GM10847 (cell line): ENCODE data around the gene NOL3.

Experiments
- POLR2A ChIP-seq: IDR thresholded peaks from 2 replicates; pipeline ENCODE4 v1.6.1; 2011; ENCODE audit not compliant: insufficient read length; ENCODE audit errors: extremely low read depth

NOL3 gene

DNA sequence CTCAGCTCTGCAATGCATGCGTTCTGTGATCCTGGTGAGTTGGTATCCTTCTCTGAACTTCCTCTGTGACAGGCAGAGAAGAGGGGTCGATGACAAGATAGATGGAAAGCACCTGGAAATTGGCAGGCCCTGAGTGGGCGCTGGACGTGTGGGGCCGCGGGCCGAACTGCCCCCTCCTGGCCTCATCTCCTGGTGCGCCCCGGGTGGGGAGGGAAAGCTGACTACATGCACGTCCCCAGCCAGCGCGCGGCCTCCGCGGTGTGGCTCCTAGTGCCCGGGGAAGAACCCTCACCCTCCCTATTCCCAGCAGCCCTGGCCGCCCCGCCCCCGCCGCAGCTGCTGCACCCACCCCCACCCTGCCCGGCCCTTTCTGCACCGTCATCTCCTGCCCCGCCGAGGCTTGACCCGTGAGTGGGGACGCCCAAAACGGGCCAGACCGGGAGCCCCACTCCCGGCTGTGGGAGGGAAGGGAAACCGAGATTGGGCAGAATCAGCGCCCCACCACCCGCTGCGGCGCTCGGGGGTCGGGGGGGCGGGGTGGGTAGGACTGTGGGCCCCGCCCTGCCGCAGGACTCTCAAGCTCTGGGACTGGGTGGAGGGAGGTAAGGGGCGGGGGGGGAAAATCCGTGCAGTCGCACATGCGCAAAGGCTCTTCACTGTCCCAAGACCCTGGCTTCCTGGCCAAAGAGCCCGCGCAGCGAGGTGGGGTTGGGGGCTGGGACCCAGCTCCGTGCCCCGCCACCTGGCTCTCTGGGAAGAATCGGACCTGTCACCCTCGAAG lies at the start of gene NOL3:
Gene NOL3 (plus strand): TSS at position 371 of the 781 bp plus-strand sequence.
- peak; percentile 37 for TF ChIP-seq POLR2A

DNA sequence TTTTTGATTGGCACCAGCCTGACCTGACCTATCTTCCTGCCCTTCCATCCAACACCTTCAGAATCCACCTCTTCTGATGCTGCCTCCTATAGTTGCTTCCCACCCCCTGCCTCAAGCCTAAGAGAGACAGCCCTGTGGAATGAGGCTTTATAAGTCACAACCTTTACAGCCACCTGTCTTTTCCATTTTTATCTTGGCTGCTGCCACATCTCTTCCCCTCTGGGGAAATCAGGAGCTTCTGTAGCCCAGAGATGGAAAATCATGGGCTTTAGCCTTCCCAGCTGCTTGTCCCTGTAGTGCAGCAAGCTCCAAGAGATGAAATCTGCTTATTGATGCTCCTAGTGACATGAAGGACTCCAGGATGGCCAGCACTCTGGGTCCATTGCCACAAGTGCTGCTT lies 41.9 kb upstream of the NOL3 start:
- no peak for TF ChIP-seq POLR2A

DNA sequence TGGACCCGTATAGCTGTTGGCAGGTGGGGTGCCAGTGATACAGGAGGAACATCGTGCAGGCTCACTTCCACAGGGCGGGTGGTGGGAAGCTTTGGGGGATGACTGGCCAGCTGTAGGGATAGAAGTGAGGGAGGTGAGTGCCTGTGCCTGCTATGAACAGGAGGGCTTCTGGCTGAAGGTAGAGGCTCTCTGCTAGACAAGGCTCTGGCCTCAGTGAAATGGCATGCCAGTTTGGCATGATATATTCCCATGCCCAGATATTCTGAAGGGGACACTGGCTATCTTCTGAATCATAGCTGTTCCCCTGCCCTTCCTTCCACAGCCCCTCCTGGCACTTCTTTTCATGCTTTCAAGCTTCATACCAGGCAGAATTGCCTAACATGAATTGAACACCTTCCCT lies 41.5 kb upstream of the NOL3 start:
- TF ChIP-seq POLR2A = no peak

DNA sequence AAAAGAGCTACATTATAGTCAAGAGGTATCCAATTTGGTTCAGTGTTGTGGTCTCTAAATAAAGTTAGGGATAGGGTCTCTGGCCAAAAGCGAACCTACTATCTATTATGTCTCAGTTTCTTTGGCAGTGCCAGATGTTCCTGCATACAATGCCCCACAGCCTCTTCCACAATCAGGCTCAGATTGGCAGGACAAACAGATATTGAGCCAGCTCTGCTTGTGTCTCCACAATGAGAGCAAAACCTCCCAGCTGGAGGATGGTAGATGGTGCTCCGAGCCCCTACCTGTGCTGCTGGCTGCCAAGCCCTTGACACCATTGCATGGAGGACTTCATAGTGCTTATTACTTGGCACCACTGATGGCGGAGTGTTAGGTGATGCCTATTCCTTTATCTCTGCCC lies 40.9 kb upstream of the NOL3 start:
- TF ChIP-seq POLR2A = no peak

DNA sequence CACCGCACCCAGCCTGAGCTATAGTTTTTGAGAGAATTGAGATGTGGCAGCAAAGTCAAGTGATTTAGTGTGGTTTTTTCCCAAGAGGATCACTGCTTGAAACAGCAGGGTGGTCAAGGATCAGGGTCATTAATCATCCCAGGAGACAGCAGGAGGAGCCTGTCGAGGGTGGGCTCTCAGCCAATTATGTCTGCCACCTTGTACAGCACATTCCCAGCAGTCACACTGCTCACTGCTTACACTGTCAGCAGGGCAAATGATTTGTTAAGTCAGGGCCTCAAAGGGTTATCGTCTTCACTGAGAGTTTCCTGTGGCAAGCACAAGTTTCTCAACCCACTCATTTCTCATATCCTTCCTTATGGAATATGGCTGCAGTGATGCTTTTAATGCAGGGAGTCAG lies 32.7 kb upstream of the NOL3 start:
- no peak for TF ChIP-seq POLR2A

DNA sequence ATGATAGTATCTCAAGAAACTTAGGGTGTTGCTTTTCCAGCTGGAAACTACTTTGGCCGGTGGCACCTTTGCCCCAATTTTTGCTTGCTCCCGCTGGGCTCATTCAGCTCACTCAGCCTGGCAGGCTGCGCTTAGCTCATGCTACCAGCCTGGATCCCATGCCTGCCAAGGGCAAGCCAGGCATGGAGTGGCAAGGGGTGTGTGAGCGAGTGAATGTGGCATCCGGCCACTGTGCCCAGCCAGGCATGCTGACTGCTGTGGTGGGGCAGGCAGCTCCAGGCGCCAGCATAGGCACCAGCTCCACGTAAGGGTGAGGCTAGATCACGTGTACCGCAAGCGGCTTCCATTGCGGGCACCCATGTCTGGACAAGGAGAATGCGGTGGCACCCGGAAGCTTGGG lies 28.9 kb upstream of the NOL3 start:
- no peak for TF ChIP-seq POLR2A

DNA sequence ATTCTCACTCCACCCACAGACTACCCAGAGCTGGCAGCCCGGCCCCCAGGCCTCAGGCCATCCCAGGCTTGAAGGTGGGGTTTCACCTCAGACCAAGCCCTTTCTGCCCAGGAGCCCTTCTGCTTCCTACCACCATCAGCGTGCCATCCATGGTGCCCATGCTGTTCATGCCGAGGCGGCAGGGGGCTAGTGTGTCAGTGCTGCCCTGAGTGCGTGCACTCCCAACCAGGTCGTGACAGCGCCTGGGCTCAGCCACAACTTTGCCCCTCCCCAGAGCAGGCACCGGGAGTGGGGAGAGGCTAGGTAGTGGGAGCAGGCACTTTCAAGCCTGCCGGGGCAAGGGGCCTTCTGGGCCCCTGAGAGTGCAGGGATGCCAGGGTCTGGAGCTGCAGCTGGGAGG lies 28.0 kb upstream of the NOL3 start:
- no peak for TF ChIP-seq POLR2A

DNA sequence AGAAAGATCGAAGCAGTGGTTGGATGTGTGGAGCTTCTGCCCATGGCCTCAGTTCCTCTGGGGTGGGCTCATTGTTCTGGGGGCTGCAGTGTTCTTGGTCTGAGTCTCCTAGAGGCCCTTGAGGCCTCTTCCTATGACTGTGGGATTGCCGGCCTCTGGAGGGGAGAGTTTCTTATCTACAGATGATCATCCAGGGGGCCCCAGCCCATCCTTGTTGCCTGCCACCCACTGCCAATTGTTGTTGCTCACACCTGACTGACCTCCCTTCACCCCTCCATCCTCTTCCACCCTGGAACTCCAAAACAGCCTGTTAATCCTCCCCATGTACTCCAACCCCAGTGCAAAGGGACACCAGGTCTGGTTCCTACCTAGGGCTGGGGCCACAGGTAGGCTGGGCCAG lies 25.4 kb upstream of the NOL3 start:
- TF ChIP-seq POLR2A = no peak

DNA sequence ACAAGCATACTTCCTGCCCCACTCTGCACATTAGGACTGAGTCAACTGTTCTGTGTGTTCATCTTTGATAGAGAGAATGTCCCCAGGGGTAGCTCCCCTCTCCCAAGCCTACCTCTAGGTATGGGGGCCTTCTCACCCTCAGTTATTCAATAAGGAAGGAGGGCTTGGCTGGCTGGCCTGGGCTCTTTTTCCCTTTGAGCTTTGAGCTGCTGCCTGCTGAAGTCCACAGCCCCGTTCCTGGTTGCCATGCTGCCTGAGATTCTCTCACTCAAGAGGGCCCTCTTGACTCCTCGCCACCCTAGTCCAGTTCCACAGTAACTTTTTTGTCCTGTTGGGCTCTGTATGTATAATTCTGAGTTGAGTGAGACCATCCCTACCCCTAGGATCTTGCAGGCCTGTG lies 24.6 kb upstream of the NOL3 start:
- TF ChIP-seq POLR2A = no peak

DNA sequence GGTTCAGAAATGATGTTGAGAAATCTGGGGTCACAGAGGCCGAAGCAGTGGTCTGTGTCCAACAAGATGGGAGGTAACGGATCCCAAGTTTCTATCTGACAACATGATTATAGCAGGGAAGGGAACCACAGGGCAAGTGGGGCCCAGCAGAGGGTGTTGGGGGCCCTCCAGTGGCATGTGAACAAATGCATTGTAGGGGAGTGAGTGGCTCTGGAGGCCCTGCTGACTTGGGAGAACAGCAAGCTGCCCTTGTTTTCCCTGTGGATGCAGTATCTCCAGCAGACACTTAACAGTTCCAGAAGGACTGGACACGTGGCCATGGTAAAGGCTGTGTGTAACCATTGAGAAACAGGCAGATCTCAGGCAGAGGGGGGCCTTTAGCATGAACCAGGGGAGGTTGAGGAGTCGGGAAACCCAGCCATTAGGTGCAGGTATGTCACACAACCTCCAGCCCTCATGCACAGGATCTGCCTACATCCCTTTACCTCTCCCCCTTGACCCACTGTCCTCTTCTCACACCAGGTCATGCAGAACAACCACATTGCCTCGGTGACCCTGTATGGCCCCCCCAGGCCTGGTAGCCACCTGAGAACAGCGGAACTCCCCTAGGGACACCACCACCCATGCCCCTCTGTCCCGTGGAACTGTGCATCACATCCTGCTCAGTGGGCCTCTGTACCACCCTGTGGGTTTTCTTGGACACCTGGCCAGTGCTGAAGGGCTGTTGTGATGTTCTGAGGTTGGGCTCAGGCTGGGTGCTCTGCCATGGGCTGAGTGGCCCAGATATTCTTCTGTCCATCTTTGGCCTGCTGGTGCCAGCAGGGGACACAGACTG lies 23.6 kb upstream of the NOL3 start:
- TF ChIP-seq POLR2A = no peak

DNA sequence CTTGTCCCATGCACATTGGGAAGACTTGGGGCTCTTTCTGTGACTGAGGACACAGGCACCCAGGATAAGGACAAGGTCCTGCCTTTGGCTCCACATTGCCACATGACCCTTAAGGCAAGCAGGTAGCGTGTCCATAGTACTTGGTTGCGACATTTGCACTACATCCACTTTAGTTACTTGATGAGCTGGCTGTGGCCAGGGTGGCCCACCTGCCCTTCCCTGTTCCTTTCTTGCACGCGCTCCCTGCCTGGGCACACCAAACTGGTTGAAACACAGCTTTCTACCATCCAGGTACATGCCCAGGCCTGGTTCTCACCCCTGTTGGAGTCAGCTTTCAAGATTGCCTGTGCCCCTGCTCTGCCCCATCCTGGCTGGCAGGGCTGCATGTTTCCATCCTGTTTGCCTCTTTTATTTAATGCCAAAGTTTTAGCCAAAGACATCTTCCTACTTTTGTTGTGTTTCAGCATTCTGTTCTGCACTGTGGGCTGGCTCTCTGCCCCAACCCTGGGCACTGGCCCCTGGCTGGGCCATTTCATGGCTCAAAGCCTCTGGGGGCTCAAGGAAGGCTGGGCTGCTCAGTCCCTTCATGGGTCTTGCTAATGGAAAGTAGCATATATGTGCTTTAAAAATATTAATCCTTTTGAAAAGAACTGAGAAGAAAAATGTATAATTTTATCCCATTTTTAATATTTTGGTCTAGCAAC lies 22.7 kb upstream of the NOL3 start:
- no peak for TF ChIP-seq POLR2A

DNA sequence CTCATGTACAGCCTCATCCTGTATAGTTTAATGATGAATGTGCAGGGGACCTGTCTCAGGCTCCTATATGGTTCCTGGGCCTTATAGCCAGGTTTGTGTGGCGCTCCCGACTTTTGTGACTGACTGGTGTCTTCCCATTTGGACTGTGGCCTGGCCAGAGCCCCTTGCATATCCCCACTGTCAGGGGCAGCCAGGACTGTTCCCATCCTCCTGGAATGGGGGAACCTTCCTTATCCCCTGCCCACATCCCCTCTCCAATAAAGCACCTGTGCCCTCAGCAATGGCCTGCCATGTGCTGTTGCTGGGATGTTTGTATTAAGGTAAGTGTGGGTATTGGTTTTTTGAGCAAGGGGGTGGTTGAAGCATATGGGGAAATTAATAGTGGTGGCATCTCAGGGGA lies 22.1 kb upstream of the NOL3 start:
- TF ChIP-seq POLR2A = no peak

DNA sequence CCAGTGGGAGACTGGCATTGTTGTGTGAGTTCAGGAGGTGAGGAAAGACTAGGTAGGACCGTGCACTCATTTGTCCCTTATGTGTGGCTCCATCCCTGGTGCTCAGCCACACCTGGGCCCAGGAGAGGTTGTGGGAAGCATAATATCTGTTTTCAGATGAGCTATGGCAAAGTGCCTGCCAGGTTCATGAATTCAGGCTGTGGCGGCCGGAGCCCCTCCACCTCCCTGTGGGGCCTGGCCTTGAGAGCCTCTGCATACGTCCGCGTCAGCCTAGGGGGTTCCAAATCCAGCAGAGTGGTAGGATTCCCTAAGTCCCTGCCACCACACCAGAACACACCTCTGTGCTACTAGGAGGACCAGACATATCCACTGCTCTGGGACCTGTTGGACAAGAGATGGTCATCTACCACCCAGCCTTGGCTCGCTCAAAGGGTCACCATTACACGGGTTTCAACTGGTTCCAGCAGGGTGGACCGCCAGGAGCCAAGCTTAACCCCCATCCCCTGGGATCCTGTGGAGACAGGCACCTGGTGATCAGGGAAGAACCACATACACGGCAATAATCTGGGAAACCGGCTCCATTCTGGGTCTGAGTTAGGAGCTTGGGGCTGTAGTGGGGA lies 21.6 kb upstream of the NOL3 start:
- no peak for TF ChIP-seq POLR2A

DNA sequence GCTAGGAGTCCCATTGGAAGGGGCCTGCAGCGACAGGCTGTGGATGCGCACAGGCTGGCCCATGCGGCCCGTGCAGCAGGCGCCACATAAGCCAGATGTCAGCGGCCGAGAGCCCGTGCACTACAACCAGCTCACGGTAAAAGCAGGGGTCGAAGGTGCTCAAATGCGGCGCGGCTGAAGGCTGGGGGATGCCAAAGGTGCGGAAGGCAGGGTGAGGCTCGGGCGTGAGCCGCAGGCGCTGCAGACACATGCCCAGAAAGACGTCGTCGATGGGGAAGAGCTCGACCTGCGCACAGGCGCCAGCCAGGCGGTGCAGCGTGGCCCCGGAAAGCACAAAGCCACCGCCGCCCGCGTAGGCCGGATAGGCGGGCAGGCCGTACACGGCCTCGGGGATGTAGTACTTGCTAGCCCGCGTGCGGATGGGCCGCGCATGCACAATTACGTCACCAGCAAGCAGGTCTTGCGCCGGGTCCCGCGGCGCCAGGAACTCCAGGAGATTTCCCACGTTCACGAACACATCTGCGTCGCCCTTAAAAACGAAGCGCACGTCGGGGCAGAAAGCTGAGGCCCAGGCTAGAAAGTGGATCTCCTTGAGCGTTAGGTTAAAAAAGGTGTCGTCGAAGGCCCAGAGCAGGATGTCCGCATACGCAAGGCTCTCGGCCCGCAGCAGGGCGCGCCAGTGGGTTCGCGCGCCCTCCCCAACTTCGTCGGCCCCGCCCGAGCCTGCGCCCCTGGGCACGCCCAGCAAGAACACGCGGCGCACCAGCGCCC lies 20.9 kb upstream of the NOL3 start:
- TF ChIP-seq POLR2A = no peak
